ENCODE measurements around the gene ZMAT5. TPM values are rescaled to one million over a fixed set of nuclear protein-coding genes. Genes with fewer than 3 reads are reported as not detected.
A peak's percentile ranks its signal among the peaks of the same experiment; 100 is the strongest.

ZMAT5 gene
- total RNA-seq, 2 experiments from 2014 or later = 19.4 to 20.6 TPM

DNA sequence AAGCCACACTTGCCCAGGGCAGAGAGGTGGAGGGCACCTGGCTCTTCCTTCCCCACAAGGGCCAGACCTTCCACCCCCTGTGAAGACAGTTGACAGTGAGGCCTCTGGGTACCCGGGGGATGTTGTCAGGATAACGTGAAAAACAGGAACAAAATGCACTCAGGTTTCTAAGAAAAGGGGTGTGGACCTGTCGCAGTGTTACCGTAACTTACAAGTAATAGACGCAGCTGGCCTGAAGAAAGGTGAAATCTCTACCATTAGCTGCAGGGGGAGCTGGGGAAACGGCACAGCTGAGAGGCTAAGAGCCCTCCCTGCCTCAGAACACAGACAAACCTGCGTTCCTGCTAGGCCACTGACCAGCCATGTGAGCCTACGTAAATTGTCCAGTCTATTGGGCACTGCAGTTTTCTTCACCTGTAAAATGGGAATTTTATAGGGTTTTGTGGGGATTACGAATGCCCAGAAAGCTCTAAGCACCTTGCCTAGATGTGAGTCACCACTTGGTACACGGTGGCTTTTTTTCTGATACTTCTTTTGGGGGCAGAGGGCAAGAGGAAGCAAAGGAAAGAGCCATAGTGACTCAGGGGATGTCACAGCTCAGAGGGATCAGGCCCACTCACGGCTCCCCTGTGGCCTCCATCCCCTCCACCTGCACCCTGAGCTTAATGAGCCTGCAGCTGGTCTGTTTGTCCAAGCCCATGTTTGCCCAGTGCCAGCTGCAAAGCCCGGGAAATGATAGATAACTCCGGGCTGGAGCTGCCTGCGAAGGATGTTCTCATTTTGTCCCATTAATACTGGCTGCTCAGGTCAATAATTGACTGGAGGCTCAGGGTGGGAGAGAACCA, 65.4 kb downstream of the ZMAT5 start:
- Mint-ChIP-seq H3K27me3 (peaks cover 5% of the 10 kb centered on the region), H3K9me3 (no peaks in the 10 kb centered on the region), H3K27ac (no peak overlapping the region), H3K4me1 (peaks cover 9% of the 10 kb centered on the region), H3K4me3 (no peak overlapping the region), H3K36me3 (no peaks in the 10 kb centered on the region)
- DNase-seq (no peak), ATAC-seq (ENCODE audit: low read depth) (peak; percentile 50)
- POLR2A ChIA-PET = interaction anchor here (0.6 kb wide), 1 partner anchor 1705 kb away, joined by 3 read pairs; no protein-coding TSS in a partner anchor

DNA sequence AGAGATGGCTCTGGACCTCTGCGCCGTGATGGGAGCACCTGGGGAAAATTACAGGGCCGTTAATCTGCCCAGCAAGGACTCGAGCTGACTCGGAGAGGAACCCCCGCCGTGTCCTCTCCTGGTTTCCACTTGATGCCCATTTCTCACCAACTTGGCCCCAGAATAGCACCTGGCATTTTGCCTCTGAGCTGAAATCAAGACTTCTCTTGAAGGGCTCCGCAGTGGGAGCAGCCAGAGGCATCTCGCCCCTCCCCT, 66.0 kb downstream of the ZMAT5 start:
- POLR2A ChIA-PET = interaction anchor here (0.5 kb wide), 1 partner anchor 555 kb away, joined by 4 read pairs; no protein-coding TSS in a partner anchor
- Mint-ChIP-seq H3K4me3 (no peak overlapping the region), H3K27ac (no peak overlapping the region), H3K9me3 (no peaks in the 10 kb centered on the region), H3K36me3 (no peaks in the 10 kb centered on the region), H3K27me3 (peaks cover 5% of the 10 kb centered on the region), H3K4me1 (peaks cover 9% of the 10 kb centered on the region)
- DNase-seq (no peak), ATAC-seq (ENCODE audit: low read depth) (no peak)

DNA sequence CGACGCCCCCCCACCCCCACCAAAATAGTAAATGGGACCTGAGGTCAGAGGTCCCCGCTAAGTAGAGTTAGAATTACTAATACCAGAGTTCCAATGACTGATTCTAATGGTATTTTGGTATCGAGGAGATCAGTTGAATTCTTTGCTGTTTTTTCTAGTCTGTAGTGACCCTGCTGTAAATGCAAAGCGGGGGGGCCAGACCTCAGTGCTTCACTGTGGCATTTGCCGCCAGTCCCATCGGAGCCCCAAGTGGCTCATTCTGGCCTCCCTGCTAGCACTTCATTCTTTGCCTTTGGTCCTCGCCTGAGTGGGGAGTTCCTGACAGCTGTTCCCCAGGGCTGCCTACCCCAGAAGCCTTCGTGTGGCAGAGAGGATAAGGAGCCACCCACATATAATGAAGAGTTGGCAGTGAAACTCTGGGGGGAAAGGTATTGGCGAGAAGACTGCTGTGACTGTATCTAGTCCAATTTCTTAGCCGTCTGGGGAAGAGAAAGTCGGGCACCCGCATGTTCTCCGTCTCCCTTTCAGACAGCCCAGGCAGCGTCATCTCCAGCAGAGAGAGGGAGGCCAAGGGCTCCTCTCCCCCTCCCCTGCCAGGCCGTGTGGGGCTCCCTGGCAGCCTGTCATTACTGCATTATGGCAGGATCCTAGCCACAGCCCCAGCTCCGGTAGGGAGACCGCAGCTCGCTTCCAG, 66.5 kb downstream of the ZMAT5 start:
- Mint-ChIP-seq H3K9me3 (no peaks in the 10 kb centered on the region), H3K27ac (no peak overlapping the region), H3K4me1 (peaks cover 9% of the 10 kb centered on the region), H3K27me3 (peaks cover 5% of the 10 kb centered on the region), H3K36me3 (no peaks in the 10 kb centered on the region), H3K4me3 (no peak overlapping the region)
- POLR2A ChIA-PET = interaction anchor here (0.5 kb wide), 1 partner anchor 555 kb away, joined by 4 read pairs; no protein-coding TSS in a partner anchor
- ATAC-seq (ENCODE audit: low read depth) = no peak
- no peak for DNase-seq

DNA sequence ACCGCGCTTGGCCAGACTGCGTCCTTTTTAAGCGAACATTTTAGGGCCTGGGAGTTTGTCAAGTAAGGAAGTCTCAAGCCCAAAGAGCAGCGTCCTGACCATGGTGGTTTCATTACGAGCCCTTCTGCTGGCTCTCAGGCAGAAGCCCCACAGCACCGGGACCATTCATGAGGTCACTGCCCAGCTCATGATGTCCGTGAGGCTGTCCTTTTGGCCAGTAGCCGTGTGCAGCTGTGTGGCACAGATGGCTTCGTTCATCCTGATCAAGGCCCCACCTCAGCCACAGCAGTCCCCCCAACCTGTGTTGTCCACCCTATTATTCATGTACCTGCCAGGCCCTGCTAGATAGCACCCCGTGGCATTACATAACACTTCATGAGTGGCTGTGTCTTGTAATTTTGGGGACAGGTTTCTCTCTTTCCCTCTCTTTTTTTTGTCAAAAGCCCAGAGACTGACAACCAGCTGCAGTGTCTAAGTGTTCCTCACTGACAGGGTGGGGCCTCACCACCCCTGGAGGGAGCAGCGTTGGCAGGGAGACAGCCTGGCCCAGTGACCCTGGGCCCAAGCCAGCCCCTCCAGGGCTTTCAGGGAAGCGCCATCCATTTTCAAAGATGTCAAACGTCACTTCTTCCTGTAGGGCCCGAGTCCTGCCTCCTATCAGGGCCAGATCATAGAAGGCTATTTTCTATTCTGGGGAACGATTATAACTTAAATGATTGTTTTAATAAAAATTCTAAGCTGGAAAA, 68.8 kb downstream of the ZMAT5 start:
- Mint-ChIP-seq H3K4me3 (no peak overlapping the region), H3K4me1 (peaks cover 9% of the 10 kb centered on the region), H3K27me3 (peaks cover 2% of the 10 kb centered on the region), H3K36me3 (peaks cover 2% of the 10 kb centered on the region), H3K9me3 (no peaks in the 10 kb centered on the region), H3K27ac (no peak overlapping the region)
- POLR2A ChIA-PET = no interaction called here
- no peak for DNase-seq
- ATAC-seq (ENCODE audit: low read depth) = no peak

DNA sequence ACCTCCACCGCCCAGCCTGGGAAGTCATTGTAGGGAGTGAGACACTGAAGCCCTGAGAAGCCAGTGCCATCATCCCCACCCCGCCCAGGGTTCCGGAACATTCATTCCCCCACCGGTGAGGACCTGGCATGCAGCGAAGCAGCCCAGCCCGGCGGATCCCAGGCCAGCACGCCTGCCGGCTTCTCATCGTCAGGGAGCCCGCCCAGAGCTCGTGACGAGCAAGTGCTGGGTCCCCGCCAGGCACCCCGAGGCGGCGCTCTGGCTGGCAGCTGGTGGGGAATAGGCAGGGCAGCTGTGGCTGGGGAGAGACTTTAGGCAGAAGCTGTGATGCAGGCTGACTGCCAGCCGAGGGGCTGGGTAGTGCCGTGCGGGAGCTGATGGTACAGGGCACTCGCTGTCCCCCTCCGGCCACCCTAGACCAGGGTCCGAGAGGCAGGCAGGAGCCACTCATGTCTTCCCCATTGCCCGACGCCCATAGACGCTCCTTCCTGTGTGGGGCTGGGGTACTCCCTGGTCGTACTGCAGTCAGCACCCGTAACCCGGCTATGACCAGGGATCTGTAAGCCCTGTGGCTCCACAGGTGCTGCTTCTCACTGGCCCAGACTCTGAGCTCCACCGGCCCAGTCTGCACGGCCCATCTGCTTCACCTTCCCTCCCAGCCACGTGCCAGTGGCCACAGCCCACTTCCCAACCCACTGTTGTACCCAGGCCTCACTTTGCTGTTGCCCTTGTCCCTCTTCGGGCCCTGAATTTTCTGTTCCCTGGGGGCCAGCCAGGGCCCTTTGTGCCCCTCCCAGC, 71.5 kb downstream of the ZMAT5 start:
- H3K27me3 Mint-ChIP-seq = no peaks in the 10 kb centered on the region
- DNase-seq = no peak
- H3K27ac Mint-ChIP-seq = no peak overlapping the region
- H3K4me1 Mint-ChIP-seq = no peaks in the 10 kb centered on the region
- no peak for ATAC-seq (ENCODE audit: low read depth)
- peaks cover 2% of the 10 kb centered on the region for H3K36me3 Mint-ChIP-seq
- POLR2A ChIA-PET = no interaction called here
- H3K4me3 Mint-ChIP-seq = no peak overlapping the region
- H3K9me3 Mint-ChIP-seq = no peaks in the 10 kb centered on the region

DNA sequence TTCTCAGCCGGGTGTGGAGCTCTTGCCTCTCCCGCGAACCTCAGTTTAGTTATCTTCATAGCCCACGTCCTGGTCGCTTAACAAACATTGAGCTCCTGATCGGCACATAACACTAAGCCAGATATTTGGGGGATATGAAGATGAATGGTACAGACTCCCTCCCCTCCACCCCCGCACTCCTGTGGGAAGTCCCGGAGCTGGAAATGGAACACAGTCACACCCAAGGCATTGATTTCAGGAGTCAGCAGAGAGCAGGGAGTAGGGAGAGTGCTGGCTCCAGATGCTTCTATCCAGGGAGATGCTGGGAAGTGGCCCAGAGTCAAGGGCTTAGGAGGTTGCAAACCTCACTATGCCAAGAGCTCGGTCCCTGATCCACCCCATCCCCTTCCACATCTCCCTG, 73.1 kb downstream of the ZMAT5 start:
- Mint-ChIP-seq H3K27ac (no peak overlapping the region), H3K4me3 (no peak overlapping the region), H3K36me3 (peaks cover 2% of the 10 kb centered on the region), H3K9me3 (no peaks in the 10 kb centered on the region), H3K4me1 (no peaks in the 10 kb centered on the region), H3K27me3 (no peaks in the 10 kb centered on the region)
- POLR2A ChIA-PET = no interaction called here
- ATAC-seq (ENCODE audit: low read depth) (no peak), DNase-seq (no peak)

DNA sequence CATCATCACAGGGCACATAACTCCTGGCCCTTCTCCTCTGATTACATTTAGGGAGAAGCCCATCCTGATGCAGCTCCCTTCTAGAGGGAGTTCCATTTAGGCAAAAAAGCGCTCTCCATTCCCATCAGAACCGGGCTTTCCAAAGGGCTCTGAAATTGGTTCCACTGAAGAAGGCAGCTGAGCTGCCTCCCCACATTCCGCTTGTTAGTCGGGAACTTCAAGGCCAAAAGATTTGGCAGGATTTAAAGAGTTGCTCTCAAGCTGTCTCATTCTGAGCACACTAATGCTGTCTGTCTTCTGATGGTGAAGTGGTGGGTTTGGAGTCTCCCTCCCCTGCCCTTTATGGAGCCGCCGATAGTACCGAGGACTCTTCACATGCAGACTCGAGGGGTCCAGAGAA, 73.6 kb downstream of the ZMAT5 start:
- Mint-ChIP-seq H3K4me1 (no peaks in the 10 kb centered on the region), H3K4me3 (no peak overlapping the region), H3K27ac (peak overlapping the region; percentile 60), H3K27me3 (no peaks in the 10 kb centered on the region), H3K36me3 (peaks cover 2% of the 10 kb centered on the region), H3K9me3 (no peaks in the 10 kb centered on the region)
- DNase-seq = no peak
- no peak for ATAC-seq (ENCODE audit: low read depth)
- POLR2A ChIA-PET = no interaction called here

DNA sequence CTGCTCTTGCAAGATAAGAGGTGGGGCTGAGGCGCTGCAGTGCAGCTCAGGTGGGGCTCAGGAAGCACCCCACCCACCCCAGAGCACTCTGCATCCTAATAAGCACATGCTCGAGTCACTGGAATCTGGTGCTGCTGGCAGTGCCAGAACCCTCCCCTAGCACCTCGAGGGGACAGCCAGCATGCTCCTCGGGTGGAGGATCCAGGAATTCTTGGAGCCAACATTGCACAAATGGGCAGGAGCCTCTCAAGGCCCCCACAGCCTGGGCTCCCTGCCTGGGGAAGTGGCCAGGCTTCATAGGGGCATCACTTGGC, 74.5 kb downstream of the ZMAT5 start:
- Mint-ChIP-seq H3K27ac (no peak overlapping the region), H3K4me3 (no peak overlapping the region), H3K27me3 (no peaks in the 10 kb centered on the region), H3K36me3 (peaks cover 2% of the 10 kb centered on the region), H3K9me3 (no peaks in the 10 kb centered on the region), H3K4me1 (no peaks in the 10 kb centered on the region)
- ATAC-seq (ENCODE audit: low read depth) (no peak), DNase-seq (no peak)
- POLR2A ChIA-PET = no interaction called here

DNA sequence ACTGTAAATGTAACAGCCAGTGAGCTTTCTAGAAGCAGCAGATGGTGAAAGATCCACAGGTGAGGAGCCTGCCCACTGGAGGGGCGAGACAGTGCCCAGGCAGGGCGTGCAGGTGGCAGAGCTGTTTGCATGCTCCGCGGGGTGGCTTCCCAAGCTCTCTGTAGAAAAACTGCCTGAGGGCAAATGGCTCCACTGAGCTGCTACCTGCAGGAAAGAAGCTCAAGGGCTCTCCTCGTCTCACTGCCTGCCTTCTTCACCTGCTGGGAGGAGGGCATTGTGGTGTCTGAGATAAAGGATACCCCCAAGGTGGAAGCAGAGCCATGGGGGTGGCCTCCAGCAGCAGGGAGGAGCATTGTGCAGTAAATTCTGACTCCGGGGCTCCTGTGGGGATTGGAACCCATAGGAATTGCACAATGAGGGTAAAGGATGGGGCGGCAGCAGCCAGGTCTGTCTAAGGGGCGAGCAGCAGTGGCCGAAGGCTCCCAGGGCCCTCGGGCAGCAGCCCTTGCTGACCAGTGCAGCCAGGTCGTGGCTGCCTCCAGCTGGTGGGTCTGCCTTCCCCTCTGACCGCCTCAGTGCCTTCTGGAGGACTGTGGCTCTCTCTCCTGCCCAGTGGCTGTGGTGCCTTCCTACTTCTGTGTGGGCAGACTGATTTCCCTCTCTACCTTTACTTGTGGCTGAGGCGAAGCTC, 75.0 kb downstream of the ZMAT5 start:
- no peak for DNase-seq
- peaks cover 2% of the 10 kb centered on the region for H3K36me3 Mint-ChIP-seq
- no peaks in the 10 kb centered on the region for H3K4me1 Mint-ChIP-seq
- no peak overlapping the region for H3K27ac Mint-ChIP-seq
- ATAC-seq (ENCODE audit: low read depth) = no peak
- H3K27me3 Mint-ChIP-seq = no peaks in the 10 kb centered on the region
- no peak overlapping the region for H3K4me3 Mint-ChIP-seq
- H3K9me3 Mint-ChIP-seq = no peaks in the 10 kb centered on the region
- POLR2A ChIA-PET = interaction anchor here (0.6 kb wide), 1 partner anchor 110 kb away, joined by 4 read pairs; no protein-coding TSS in a partner anchor

DNA sequence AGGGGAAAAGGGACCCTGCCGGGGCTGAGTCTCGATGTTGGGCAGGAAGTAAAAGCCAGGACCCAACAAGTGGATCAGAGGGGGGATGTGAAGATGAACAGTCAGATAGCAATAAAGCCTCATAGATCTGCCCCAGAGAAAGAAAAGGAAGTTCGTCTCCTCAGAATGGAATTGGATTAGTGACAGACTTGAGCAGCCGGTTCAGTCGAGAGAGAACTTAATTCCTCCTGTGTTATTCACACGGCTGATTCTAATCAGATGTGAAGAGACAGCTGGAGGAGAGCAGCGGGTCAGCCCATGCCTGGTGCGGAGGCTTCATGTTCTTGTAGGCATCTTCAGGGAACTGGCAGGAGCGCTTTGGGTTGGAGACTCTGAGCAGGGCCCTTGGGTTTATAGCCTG, 76.3 kb downstream of the ZMAT5 start:
- POLR2A ChIA-PET = no interaction called here
- no peak for ATAC-seq (ENCODE audit: low read depth)
- H3K9me3 Mint-ChIP-seq = no peaks in the 10 kb centered on the region
- no peak overlapping the region for H3K4me3 Mint-ChIP-seq
- H3K27ac Mint-ChIP-seq = no peak overlapping the region
- H3K36me3 Mint-ChIP-seq = peaks cover 2% of the 10 kb centered on the region
- DNase-seq = no peak
- no peaks in the 10 kb centered on the region for H3K4me1 Mint-ChIP-seq
- no peaks in the 10 kb centered on the region for H3K27me3 Mint-ChIP-seq

DNA sequence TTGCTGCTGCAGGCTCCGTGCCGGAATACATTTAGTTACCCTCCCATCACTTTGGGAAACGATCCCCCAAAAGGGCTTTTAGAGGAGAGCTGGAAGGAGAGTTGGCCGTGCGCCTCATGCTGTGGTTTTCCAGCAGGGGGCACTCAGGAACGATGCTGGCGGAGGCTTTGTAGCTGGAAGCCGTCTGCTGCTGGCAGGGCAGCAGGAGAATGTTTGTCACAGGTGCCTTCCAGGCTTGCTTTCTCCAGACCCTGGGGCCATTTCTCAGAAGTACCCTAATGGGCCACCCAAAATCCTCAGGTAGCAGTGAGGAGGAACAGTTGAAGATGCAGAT, 77.0 kb downstream of the ZMAT5 start:
- no peak for ATAC-seq (ENCODE audit: low read depth)
- H3K27ac Mint-ChIP-seq = no peak overlapping the region
- POLR2A ChIA-PET = no interaction called here

DNA sequence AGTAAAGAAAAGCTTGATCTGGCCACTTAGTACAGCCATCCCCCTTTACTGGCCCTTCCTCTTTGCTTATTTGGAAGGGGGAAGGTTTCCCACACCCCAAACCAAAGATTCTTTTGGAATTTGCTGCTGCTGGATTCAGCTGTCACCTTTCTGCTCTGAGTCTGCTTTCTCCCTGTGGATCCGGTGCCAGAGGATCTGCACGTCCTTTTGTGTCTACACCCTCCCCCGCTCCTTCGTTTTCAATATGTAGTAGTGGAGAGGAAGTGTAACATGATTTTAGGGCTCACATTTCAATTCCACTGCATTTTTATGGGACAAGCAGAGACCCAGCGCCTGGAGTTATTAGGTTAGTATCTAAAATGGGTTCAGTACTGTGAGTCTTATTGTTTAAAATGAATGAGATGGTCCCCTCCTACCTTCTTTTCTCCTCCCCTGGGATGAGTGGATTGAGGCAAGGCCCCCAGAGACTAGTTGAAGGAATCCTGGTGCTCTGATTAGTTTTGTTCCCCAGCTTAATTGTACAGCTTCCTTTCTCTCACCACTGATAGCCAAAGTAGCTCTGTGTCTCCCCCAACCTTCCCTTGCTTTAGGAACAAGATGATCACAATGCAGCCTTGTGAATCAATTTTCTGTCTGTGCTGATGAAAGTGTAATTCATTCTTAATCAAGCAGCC, 77.5 kb downstream of the ZMAT5 start:
- Mint-ChIP-seq H3K9me3 (no peaks in the 10 kb centered on the region), H3K4me1 (no peaks in the 10 kb centered on the region), H3K27ac (no peak overlapping the region), H3K36me3 (no peaks in the 10 kb centered on the region), H3K27me3 (no peaks in the 10 kb centered on the region), H3K4me3 (no peak overlapping the region)
- POLR2A ChIA-PET = interaction anchor here (0.6 to 0.7 kb wide), 3 partner anchors 574 to 747 kb away, joined by 3 to 5 read pairs (median 4); no protein-coding TSS in a partner anchor
- ATAC-seq (ENCODE audit: low read depth) (no peak), DNase-seq (no peak)

More for the DNA sequence above, 77.0 kb downstream of the ZMAT5 start:
- Mint-ChIP-seq H3K9me3 (no peaks in the 10 kb centered on the region), H3K27me3 (no peaks in the 10 kb centered on the region), H3K36me3 (peaks cover under 1% of the 10 kb centered on the region), H3K4me1 (no peaks in the 10 kb centered on the region), H3K4me3 (no peak overlapping the region)
- DNase-seq = no peak
